ENCODE measurements around the gene CRHR1. TPM values are rescaled to one million over a fixed set of nuclear protein-coding genes. Genes with fewer than 3 reads are reported as not detected.

Gene CRHR1
- not detected in 2 replicates for total RNA-seq

GRCh38 chr17:45784293-45784740, at the start of gene CRHR1:
TSS of gene CRHR1 (plus strand) at chr17:45784320. CDS start at chr17:45784545, 225 bp downstream.

GRCh38 chr17:45844695-45845375, 60.7 kb downstream of the CRHR1 start, which contains the start of gene SPPL2C:
TSS of gene SPPL2C (plus strand) at chr17:45844881. CDS start at chr17:45844907, 26 bp downstream.

Other genes with a start within 250 kb of the CRHR1 start
- not detected in 2 replicates for gene SPPL2C, start 60.6 kb downstream of the CRHR1 start, total RNA-seq
- gene MAPT, start 110.2 kb downstream of the CRHR1 start, total RNA-seq, result under 0.01 TPM in 1 of 2 replicates, not detected in the other
- gene STH, start 214.9 kb downstream of the CRHR1 start, total RNA-seq, result not detected in 2 replicates

All from epithelial cell of umbilical artery (primary cell).